Adrenal gland (tissue), 5 donors: Measurements from ENCODE around the gene CNKSR1.

Experiments used
- POLR2A ChIP-seq, 2 donors: fragments of 450-650 bp; IDR thresholded peaks; one replicate each; pipeline ENCODE4 v1.6.1; 2017; ENCODE audit warnings: antibody characterized with exemption in 2 of 2, mild to moderate bottlenecking in 2 of 2, moderate library complexity in 1 of 2
- TF ChIP-seq, protein P1 (sequence below), 6 experiments: fragments of 450-650 bp in 4 of 6; fragments of 200-600 bp in 2 of 6; sonication (generic) in 1 of 6; IDR thresholded peaks; 1 replicate in 5 of 6; 2 replicates in 1 of 6; pipeline versions ENCODE4 v1.5.1 to v1.8.0; 2016 to 2021; ENCODE audit warnings: antibody characterized with exemption in 6 of 6, mild to moderate bottlenecking in 2 of 6, moderate library complexity in 1 of 6
- donor health status: DM: no; HTN: no; CAD: no.

DNA sequence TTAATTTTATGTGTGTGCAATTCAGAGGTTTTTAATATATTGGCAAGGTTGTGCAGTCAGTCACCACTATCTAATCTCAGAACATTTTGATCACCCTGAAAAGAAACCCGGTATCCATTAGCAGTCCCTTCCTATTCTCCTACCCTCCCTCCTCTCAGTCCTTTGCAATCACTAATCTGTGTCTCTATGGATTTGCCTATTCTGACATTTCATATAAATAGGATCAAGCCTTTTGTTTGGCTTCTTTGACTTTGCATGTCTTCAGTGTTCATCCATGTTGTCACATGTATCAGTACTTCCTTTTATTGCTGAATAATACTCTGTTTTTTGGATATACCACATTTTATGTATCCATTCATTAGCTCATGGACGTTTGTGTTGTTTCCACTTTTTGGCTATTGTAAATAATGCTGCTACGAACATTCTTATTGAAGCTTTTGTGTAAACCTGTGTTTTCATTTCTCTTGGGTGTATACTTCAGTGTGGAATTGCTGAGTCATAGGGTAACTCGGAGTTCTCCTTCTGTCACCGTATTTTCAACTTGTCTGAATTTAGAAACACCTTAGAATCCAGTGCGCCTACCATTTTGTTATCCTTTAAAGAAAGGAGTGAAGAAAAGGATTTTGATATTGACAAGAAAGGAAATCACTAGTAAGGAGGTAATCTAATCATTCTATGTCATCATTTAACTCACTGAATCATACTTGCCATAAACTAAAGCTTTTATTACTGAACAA is 60.1 kb downstream of the CNKSR1 start:
- TF ChIP-seq, protein P1, sequence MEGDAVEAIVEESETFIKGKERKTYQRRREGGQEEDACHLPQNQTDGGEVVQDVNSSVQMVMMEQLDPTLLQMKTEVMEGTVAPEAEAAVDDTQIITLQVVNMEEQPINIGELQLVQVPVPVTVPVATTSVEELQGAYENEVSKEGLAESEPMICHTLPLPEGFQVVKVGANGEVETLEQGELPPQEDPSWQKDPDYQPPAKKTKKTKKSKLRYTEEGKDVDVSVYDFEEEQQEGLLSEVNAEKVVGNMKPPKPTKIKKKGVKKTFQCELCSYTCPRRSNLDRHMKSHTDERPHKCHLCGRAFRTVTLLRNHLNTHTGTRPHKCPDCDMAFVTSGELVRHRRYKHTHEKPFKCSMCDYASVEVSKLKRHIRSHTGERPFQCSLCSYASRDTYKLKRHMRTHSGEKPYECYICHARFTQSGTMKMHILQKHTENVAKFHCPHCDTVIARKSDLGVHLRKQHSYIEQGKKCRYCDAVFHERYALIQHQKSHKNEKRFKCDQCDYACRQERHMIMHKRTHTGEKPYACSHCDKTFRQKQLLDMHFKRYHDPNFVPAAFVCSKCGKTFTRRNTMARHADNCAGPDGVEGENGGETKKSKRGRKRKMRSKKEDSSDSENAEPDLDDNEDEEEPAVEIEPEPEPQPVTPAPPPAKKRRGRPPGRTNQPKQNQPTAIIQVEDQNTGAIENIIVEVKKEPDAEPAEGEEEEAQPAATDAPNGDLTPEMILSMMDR (IDR thresholded peaks at IDR 0.05): no peak
- no peak for TF ChIP-seq POLR2A (IDR thresholded peaks at IDR 0.05)
